Stomach (tissue), 9 donors: ENCODE results near the gene USP54. TPM values are rescaled to one million over a fixed set of nuclear protein-coding genes. Genes with fewer than 3 reads are reported as not detected.

Experiments
- DNase-seq, 2 donors: peaks; one replicate each; pipeline versions ENCODE4 v3.0.0 to v3.0.0-alpha.2; 2013 to 2019
- H3K27ac ChIP-seq, 5 donors: fragments of 200-600 bp in 4 of 5; sonication (generic) in 4 of 5; one replicate each; pipeline ENCODE4 v1.5.1; 2013 to 2019; ENCODE audit warnings: mild to moderate bottlenecking in 1 of 5, moderate library complexity in 1 of 5
- H3K27me3 ChIP-seq, 3 donors: fragments of 200-600 bp; sonication (generic); one replicate each; pipeline ENCODE4 v1.5.1; 2017 to 2019; ENCODE audit warnings: mixed run types in 1 of 3
- H3K36me3 ChIP-seq, 4 donors: fragments of 200-600 bp; sonication (generic); 1 replicate in 3 of 4; 2 replicates in 1 of 4; pipeline ENCODE4 v1.5.1; 2016 to 2019
- H3K4me1 ChIP-seq, 4 donors: fragments of 200-600 bp; sonication (generic); one replicate each; pipeline ENCODE4 v1.5.1; 2016 to 2019
- H3K4me3 ChIP-seq, 4 donors: fragments of 200-600 bp; sonication (generic) in 3 of 4; one replicate each; pipeline ENCODE4 v1.5.1; 2016 to 2019; ENCODE audit warnings: mild to moderate bottlenecking in 1 of 4
- H3K9me3 ChIP-seq, 4 donors: fragments of 200-600 bp; sonication (generic); one replicate each; pipeline ENCODE4 v1.5.1; 2016 to 2019
- CTCF ChIP-seq, 7 experiments: fragments of 450-650 bp in 4 of 7; fragments of 200-600 bp in 3 of 7; sonication (generic) in 3 of 7; IDR thresholded peaks; one replicate each; pipeline ENCODE4 v1.5.1; 2016 to 2019; ENCODE audit warnings: antibody characterized with exemption in 7 of 7, control low read depth in 2 of 7, mild to moderate bottlenecking in 1 of 7
- EP300 ChIP-seq: sonication (generic); formaldehyde crosslinking; IDR thresholded peaks from one replicate; pipeline ENCODE4 v1.6.1; 2017; ENCODE audit warnings: antibody characterized with exemption
- POLR2A ChIP-seq, 4 donors: fragments of 450-650 bp; IDR thresholded peaks; one replicate each; pipeline ENCODE4 v1.6.1; 2016; ENCODE audit warnings: antibody characterized with exemption in 4 of 4, control low read depth in 2 of 4, mild to moderate bottlenecking in 1 of 4, moderate library complexity in 1 of 4
- POLR2AphosphoS5 ChIP-seq, 3 donors: sonication (generic); formaldehyde crosslinking; IDR thresholded peaks; one replicate each; pipeline ENCODE4 v1.6.1; 2016; ENCODE audit warnings: antibody characterized with exemption in 3 of 3
- WGBS, 5 donors: extraction: QIAGEN DNeasy Blood & Tissue Kit in 3 of 5; methylation state at CpG; one replicate each; pipeline versions ENCODE4 v1.1.5 to v1.1.7; 2013 to 2018; 5-methylcytosine and 5-hydroxymethylcytosine counted together
- intact Hi-C: fragments of 100-400 bp; cut with DNase I; formaldehyde crosslinking; loops from one replicate; pipeline ENCODE4 v1.15.1; 2023; ENCODE audit warnings: low total_unique reads
- polyA plus RNA-seq, 3 donors: library from polyadenylated mRNA; stranded (reverse); fragments of 200-250 nt; gene quantifications; one replicate each; pipeline ENCODE4 v1.2.3, GENCODE V29; 2013
- total RNA-seq, 5 donors: library from RNA; depleted of rRNA; stranded (reverse); fragments of >200 nt; gene quantifications; one replicate each; pipeline versions ENCODE4 v1.1.0 to v1.2.3, GENCODE V29; 2014 to 2016
- donor health status: healthy with polysubstance abuse.
- donor health status: Bipolar disorder and iron deficiency.
- donor health status: healthy.

Gene USP54
- total and polyA plus RNA-seq, 8 donors = 7.3 to 369 (median 69.4) TPM

- H3K27me3 ChIP-seq = no peaks in the 10 kb centered on the region
- H3K9me3 ChIP-seq = no peaks in the 10 kb centered on the region
- 83 to 95% (median 84%) methylated on average over 1 of the region's 1 CpG for WGBS, 5 donors
- H3K4me1 ChIP-seq = peaks cover 0 to 42% (median 3%) of the 10 kb centered on the region in 4 donors
- peaks cover 10 to 78% (median 68%) of the 10 kb centered on the region in 4 donors for H3K36me3 ChIP-seq
- H3K27ac ChIP-seq = no peak overlapping the region
- no peak for DNase-seq
- intact Hi-C loops = no loop called here
- H3K4me3 ChIP-seq = no peak overlapping the region
- no peak for TF ChIP-seq POLR2AphosphoS5 (IDR thresholded peaks at IDR 0.05)
- TF ChIP-seq CTCF (IDR thresholded peaks at IDR 0.05) = no peak
- no peak for TF ChIP-seq EP300
Observed at GRCh38 chr10:73534857-73535256, 56.3 kb downstream of the USP54 start.

- intact Hi-C loops = no loop called here
- TF ChIP-seq CTCF (IDR thresholded peaks at IDR 0.05) (peak in 5 of 7 experiments; percentile 75 to 86 (median 84)), POLR2AphosphoS5 (IDR thresholded peaks at IDR 0.05) (peak in 2 of 3 donors; percentile 13 to 31), EP300 (no peak), POLR2A (IDR thresholded peaks at IDR 0.05) (no peak)
- H3K27ac ChIP-seq = peak overlapping the region in 1 of 5 donors; percentile 53
Observed at GRCh38 chr10:73529089-73529832, 61.9 kb downstream of the USP54 start.

DNA sequence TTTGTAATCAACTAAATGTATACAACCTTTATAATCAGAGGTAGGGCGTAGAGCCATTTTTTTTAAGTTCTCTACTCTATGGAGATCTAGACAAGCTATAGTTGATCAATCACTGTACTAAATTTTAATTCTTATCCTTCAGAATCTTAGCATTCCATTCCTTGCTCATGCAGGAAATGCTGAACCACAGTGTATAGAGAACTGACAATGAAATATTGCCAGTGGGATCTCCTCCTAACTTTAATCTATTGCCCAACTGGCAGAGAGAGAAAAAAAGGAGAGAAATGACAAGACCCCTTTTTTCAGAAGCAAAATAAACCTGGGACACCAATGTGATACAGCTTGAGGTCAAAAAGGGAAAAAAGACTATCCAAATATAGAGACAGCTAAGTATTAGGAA, 68.9 kb downstream of the USP54 start:
- DNase-seq = no peak
- Histone ChIP-seq H3K36me3 (peaks cover 43 to 100% (median 99%) of the 10 kb centered on the region in 4 donors), H3K4me1 (no peaks in the 10 kb centered on the region), H3K27ac (no peak overlapping the region), H3K9me3 (no peaks in the 10 kb centered on the region), H3K27me3 (no peaks in the 10 kb centered on the region), H3K4me3 (no peak overlapping the region)
- intact Hi-C loops = no loop called here
- 86 to 93% (median 89%) methylated on average over 1 of the region's 1 CpG for whole genome bisulfite sequencing, 5 donors
- TF ChIP-seq POLR2A (IDR thresholded peaks at IDR 0.05) = no peak
- no peak for TF ChIP-seq EP300
- TF ChIP-seq CTCF (IDR thresholded peaks at IDR 0.05) = no peak
- TF ChIP-seq POLR2AphosphoS5 (IDR thresholded peaks at IDR 0.05) = no peak

More at GRCh38 chr10:73529089-73529832, 61.9 kb downstream of the USP54 start:
- DNase-seq = peak; percentile 40 to 86
- no peaks in the 10 kb centered on the region for H3K27me3 ChIP-seq
- H3K9me3 ChIP-seq = no peaks in the 10 kb centered on the region
- H3K4me3 ChIP-seq = no peak overlapping the region
- H3K36me3 ChIP-seq = peaks cover 10 to 81% (median 69%) of the 10 kb centered on the region in 4 donors
- 90 to 95% (median 94%) methylated on average over 5 of the region's 5 CpGs for WGBS, 5 donors
- peaks cover 0 to 24% (median 5%) of the 10 kb centered on the region in 4 donors for H3K4me1 ChIP-seq

DNA sequence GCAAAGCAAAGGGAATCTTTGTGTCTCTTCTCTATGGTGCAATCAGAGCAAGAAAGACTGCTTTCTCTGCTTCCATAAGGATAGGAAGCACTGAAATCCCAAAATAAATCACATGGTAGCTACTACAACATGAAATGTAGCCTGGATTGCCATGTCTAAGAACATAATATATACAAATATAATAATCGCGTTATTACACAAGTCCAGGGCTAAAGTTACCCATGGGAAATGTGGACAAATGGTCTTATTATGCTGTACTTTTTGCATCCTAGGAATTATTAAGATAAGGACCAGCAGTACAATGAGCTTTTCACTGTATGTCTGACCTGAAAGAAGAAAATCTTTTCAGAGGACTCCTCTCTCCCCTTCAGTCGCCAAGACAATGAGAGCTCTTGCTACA, 71.8 kb downstream of the USP54 start:
- DNase-seq = no peak
- H3K36me3 ChIP-seq = peaks cover 45 to 99% (median 97%) of the 10 kb centered on the region in 4 donors
- no peak overlapping the region for H3K4me3 ChIP-seq
- no peaks in the 10 kb centered on the region for H3K27me3 ChIP-seq
- WGBS, 5 donors = 93 to 99% (median 96%) methylated on average over 3 of the region's 3 CpGs
- no peak overlapping the region for H3K27ac ChIP-seq
- TF ChIP-seq POLR2AphosphoS5 (IDR thresholded peaks at IDR 0.05) (no peak), CTCF (IDR thresholded peaks at IDR 0.05) (no peak), POLR2A (IDR thresholded peaks at IDR 0.05) (no peak), EP300 (no peak)
- no peaks in the 10 kb centered on the region for H3K9me3 ChIP-seq
- H3K4me1 ChIP-seq = no peaks in the 10 kb centered on the region
- intact Hi-C loops = no loop called here
